T-helper 17 cell (primary cell): ENCODE measurements around the gene DENND1A. TPM values are rescaled to one million over a fixed set of nuclear protein-coding genes. Genes with fewer than 3 reads are reported as not detected.

ENCODE experiments used
- ATAC-seq: fragments of 150-1000 bp; cut with Tn5 transposase; 2 replicates; pipeline ENCODE4 v1.10.0; 2021; ENCODE audit warnings: mild to moderate bottlenecking, moderate library complexity
- DNase-seq, 3 donors: peaks; one replicate each; pipeline versions ENCODE4 v3.0.0 to v3.0.0-alpha.2; 2020 to 2021
- H3K9me3 ChIP-seq: one replicate; pipeline ENCODE4 v1.7.0; 2013; ENCODE audit warnings: low read length, mild to moderate bottlenecking; ENCODE audit not compliant: control insufficient read depth, poor library complexity, severe bottlenecking
- H3K27ac Mint-ChIP-seq: one replicate; pipeline ENCODE4 v1.8.0; 2022; ENCODE audit warnings: mild to moderate bottlenecking, moderate library complexity, mixed read lengths
- H3K27me3 Mint-ChIP-seq: one replicate; pipeline ENCODE4 v1.8.0; 2022; ENCODE audit warnings: mixed read lengths
- H3K36me3 Mint-ChIP-seq: one replicate; pipeline ENCODE4 v1.8.0; 2022; ENCODE audit warnings: low read depth, mixed read lengths
- H3K4me1 Mint-ChIP-seq: one replicate; pipeline ENCODE4 v1.8.0; 2022; ENCODE audit warnings: mild to moderate bottlenecking, mixed read lengths
- H3K4me3 Mint-ChIP-seq: one replicate; pipeline ENCODE4 v1.8.0; 2022; ENCODE audit warnings: mild to moderate bottlenecking, moderate library complexity, mixed read lengths
- total RNA-seq, 4 donors: library from RNA in 2 of 4; stranded (reverse) in 2 of 4; gene quantifications; one replicate each; pipeline ENCODE4 v1.2.3 and lab custom pipeline; 2022 to 2026

The DENND1A gene
- total RNA-seq, 2 donors from 2014 or later = 19.9 to 21.1 TPM

- H3K9me3 ChIP-seq = no peaks in the 10 kb centered on the region
- Mint-ChIP-seq H3K4me3 (no peak overlapping the region), H3K27ac (no peak overlapping the region), H3K4me1 (peaks cover 13% of the 10 kb centered on the region), H3K27me3 (peaks cover 32% of the 10 kb centered on the region), H3K36me3 (no peaks in the 10 kb centered on the region)
- DNase-seq (no peak), ATAC-seq (no peak)
Measured at GRCh38 chr9:123353041-123353440, 576.9 kb downstream of the DENND1A start.

GRCh38 chr9:123350590-123351310, 579.2 kb downstream of the DENND1A start:
- Mint-ChIP-seq H3K27ac (peak overlapping the region; percentile 63), H3K36me3 (no peaks in the 10 kb centered on the region), H3K27me3 (peaks cover 32% of the 10 kb centered on the region), H3K4me1 (peaks cover 13% of the 10 kb centered on the region), H3K4me3 (no peak overlapping the region)
- no peak for ATAC-seq
- DNase-seq = no peak
- no peaks in the 10 kb centered on the region for H3K9me3 ChIP-seq

GRCh38 chr9:123349691-123350480, 580.0 kb downstream of the DENND1A start:
- ATAC-seq = peak; percentile 83
- peak; percentile 19 to 66 (median 27) for DNase-seq
- peaks cover 32% of the 10 kb centered on the region for H3K27me3 Mint-ChIP-seq
- H3K9me3 ChIP-seq = no peaks in the 10 kb centered on the region
- peak overlapping the region; percentile 63 for H3K27ac Mint-ChIP-seq
- no peaks in the 10 kb centered on the region for H3K36me3 Mint-ChIP-seq
- no peak overlapping the region for H3K4me3 Mint-ChIP-seq
- H3K4me1 Mint-ChIP-seq = peaks cover 11% of the 10 kb centered on the region

- Mint-ChIP-seq H3K36me3 (no peaks in the 10 kb centered on the region), H3K4me3 (no peak overlapping the region), H3K27ac (no peak overlapping the region), H3K27me3 (peaks cover 30% of the 10 kb centered on the region), H3K4me1 (peaks cover 9% of the 10 kb centered on the region)
- DNase-seq = no peak
- H3K9me3 ChIP-seq = no peaks in the 10 kb centered on the region
- ATAC-seq = no peak
Measured at GRCh38 chr9:123349033-123349432, 580.9 kb downstream of the DENND1A start.

- Mint-ChIP-seq H3K27me3 (peaks cover 28% of the 10 kb centered on the region), H3K27ac (no peak overlapping the region), H3K4me1 (peaks cover 9% of the 10 kb centered on the region), H3K4me3 (no peak overlapping the region), H3K36me3 (no peaks in the 10 kb centered on the region)
- DNase-seq (no peak), ATAC-seq (no peak)
- no peaks in the 10 kb centered on the region for H3K9me3 ChIP-seq
Measured at GRCh38 chr9:123348317-123348992, 581.5 kb downstream of the DENND1A start.

GRCh38 chr9:123347289-123348060, 582.5 kb downstream of the DENND1A start:
- ATAC-seq = no peak
- no peak overlapping the region for H3K27ac Mint-ChIP-seq
- DNase-seq = no peak
- H3K4me3 Mint-ChIP-seq = no peak overlapping the region
- peaks cover 21% of the 10 kb centered on the region for H3K27me3 Mint-ChIP-seq
- no peaks in the 10 kb centered on the region for H3K36me3 Mint-ChIP-seq
- no peaks in the 10 kb centered on the region for H3K9me3 ChIP-seq
- H3K4me1 Mint-ChIP-seq = peaks cover 9% of the 10 kb centered on the region

GRCh38 chr9:123346826-123347225, 583.1 kb downstream of the DENND1A start:
- Mint-ChIP-seq H3K27me3 (peaks cover 18% of the 10 kb centered on the region), H3K36me3 (no peaks in the 10 kb centered on the region), H3K4me3 (no peak overlapping the region), H3K4me1 (peaks cover 11% of the 10 kb centered on the region), H3K27ac (no peak overlapping the region)
- no peak for ATAC-seq
- no peaks in the 10 kb centered on the region for H3K9me3 ChIP-seq
- DNase-seq = no peak

GRCh38 chr9:123346026-123346425, 583.9 kb downstream of the DENND1A start:
- Mint-ChIP-seq H3K27ac (no peak overlapping the region), H3K27me3 (peaks cover 12% of the 10 kb centered on the region), H3K4me3 (no peak overlapping the region), H3K4me1 (peaks cover 12% of the 10 kb centered on the region), H3K36me3 (no peaks in the 10 kb centered on the region)
- no peaks in the 10 kb centered on the region for H3K9me3 ChIP-seq
- DNase-seq = no peak
- ATAC-seq = no peak

GRCh38 chr9:123345567-123345955, 584.4 kb downstream of the DENND1A start:
- no peak overlapping the region for H3K4me3 Mint-ChIP-seq
- no peaks in the 10 kb centered on the region for H3K9me3 ChIP-seq
- H3K4me1 Mint-ChIP-seq = peaks cover 14% of the 10 kb centered on the region
- no peak overlapping the region for H3K27ac Mint-ChIP-seq
- H3K27me3 Mint-ChIP-seq = peaks cover 7% of the 10 kb centered on the region
- H3K36me3 Mint-ChIP-seq = no peaks in the 10 kb centered on the region
- ATAC-seq = no peak
- DNase-seq = no peak

- no peaks in the 10 kb centered on the region for H3K9me3 ChIP-seq
- H3K27me3 Mint-ChIP-seq = no peaks in the 10 kb centered on the region
- no peak for DNase-seq
- peaks cover 20% of the 10 kb centered on the region for H3K4me1 Mint-ChIP-seq
- no peak overlapping the region for H3K27ac Mint-ChIP-seq
- no peak overlapping the region for H3K4me3 Mint-ChIP-seq
- no peaks in the 10 kb centered on the region for H3K36me3 Mint-ChIP-seq
- ATAC-seq = no peak
Measured at GRCh38 chr9:123344192-123344949, 585.6 kb downstream of the DENND1A start.

GRCh38 chr9:123343443-123344191, 586.3 kb downstream of the DENND1A start:
- Mint-ChIP-seq H3K36me3 (no peaks in the 10 kb centered on the region), H3K4me1 (peaks cover 25% of the 10 kb centered on the region), H3K27ac (no peak overlapping the region), H3K4me3 (no peak overlapping the region), H3K27me3 (no peaks in the 10 kb centered on the region)
- no peaks in the 10 kb centered on the region for H3K9me3 ChIP-seq
- ATAC-seq (peak; percentile 14), DNase-seq (no peak)

GRCh38 chr9:123342247-123342646, 587.7 kb downstream of the DENND1A start:
- H3K27me3 Mint-ChIP-seq = no peaks in the 10 kb centered on the region
- no peaks in the 10 kb centered on the region for H3K36me3 Mint-ChIP-seq
- H3K27ac Mint-ChIP-seq = peak overlapping the region; percentile 98
- no peaks in the 10 kb centered on the region for H3K9me3 ChIP-seq
- DNase-seq (no peak), ATAC-seq (no peak)
- H3K4me3 Mint-ChIP-seq = no peak overlapping the region
- H3K4me1 Mint-ChIP-seq = peaks cover 25% of the 10 kb centered on the region
